B cell (primary cell): ENCODE data around the gene CCND1. TPM values are rescaled to one million over a fixed set of nuclear protein-coding genes. Genes with fewer than 3 reads are reported as not detected.
A peak's percentile ranks its signal among the peaks of the same experiment; 100 is the strongest.

ENCODE experiments used
- ATAC-seq: fragments of 200-7000 bp; cut with Tn5 transposase; one replicate; pipeline ENCODE4 v1.10.0; 2021; ENCODE audit warnings: low read depth, mild to moderate bottlenecking, moderate number of reproducible peaks, moderate library complexity
- CTCF ChIA-PET: fragments of 350-600 bp; sonication (Branson Sonifier 250); formaldehyde crosslinking; loops from one replicate; lab custom pipeline; 2021; ENCODE audit warnings: antibody characterized with exemption, inconsistent platforms; lab: Charles Lee
- POLR2A ChIA-PET: fragments of 350-600 bp; sonication (Branson Sonifier 250); formaldehyde crosslinking; loops from one replicate; lab custom pipeline; 2021; ENCODE audit warnings: antibody characterized with exemption; lab: Charles Lee
- DNase-seq: peaks from one replicate; pipeline ENCODE4 v3.0.0; 2013
- H2AFZ ChIP-seq: 2 replicates; pipeline ENCODE4 v1.6.1; 2012; ENCODE audit warnings: mild to moderate bottlenecking, low read depth, low read length; ENCODE audit not compliant: insufficient read depth, poor library complexity, severe bottlenecking
- H3K27ac ChIP-seq, 2 donors: 1 replicate in 1 of 2; 2 replicates in 1 of 2; pipeline ENCODE4 v1.5.1; 2012 to 2013; ENCODE audit warnings: low read length in 2 of 2, mild to moderate bottlenecking in 2 of 2, moderate library complexity in 1 of 2
- H3K27me3 ChIP-seq, 4 experiments: fragments of 200-600 bp in 1 of 4; sonication (generic) in 1 of 4; replicated peaks in 1 of 4; 1 replicate in 2 of 4; 2 replicates in 2 of 4; pipeline versions ENCODE4 v1.6.1 to v1.7.0; 2013 to 2016; ENCODE audit warnings: low read length in 3 of 4, mild to moderate bottlenecking in 2 of 4, mixed read lengths in 1 of 4, moderate library complexity in 1 of 4; ENCODE audit not compliant: insufficient read depth in 4 of 4, control insufficient read depth in 3 of 4; ENCODE audit errors: control extremely low read depth in 1 of 4
- H3K36me3 ChIP-seq, 2 experiments: replicated peaks in 1 of 2; 1 replicate in 1 of 2; 2 replicates in 1 of 2; pipeline versions ENCODE4 v1.6.1 to v1.7.1; 2013; ENCODE audit warnings: low read length in 1 of 2; ENCODE audit not compliant: insufficient read depth in 2 of 2, control insufficient read depth in 1 of 2; ENCODE audit errors: control extremely low read depth in 1 of 2, extremely low read depth in 1 of 2
- H3K4me1 ChIP-seq, 2 donors: fragments of 200-600 bp in 1 of 2; sonication (generic) in 1 of 2; 1 replicate in 1 of 2; 2 replicates in 1 of 2; pipeline versions ENCODE4 v1.5.1 to v1.6.1; 2013 to 2017; ENCODE audit warnings: low read length in 2 of 2; ENCODE audit not compliant: control insufficient read depth in 2 of 2, insufficient read depth in 2 of 2
- H3K4me2 ChIP-seq: replicated peaks from 2 replicates; pipeline ENCODE3; 2012; ENCODE audit warnings: mild to moderate bottlenecking, low read depth, low read length; ENCODE audit not compliant: poor library complexity, severe bottlenecking
- H3K4me3 ChIP-seq, 5 experiments: fragments of 200-600 bp in 1 of 5; sonication (generic) in 1 of 5; 1 replicate in 3 of 5; 2 replicates in 2 of 5; pipeline versions ENCODE4 v1.5.1 to v1.7.0; 2011 to 2016; ENCODE audit warnings: low read length in 4 of 5, mild to moderate bottlenecking in 4 of 5, low read depth in 2 of 5, control low read depth in 1 of 5, moderate library complexity in 1 of 5; ENCODE audit not compliant: insufficient read depth in 1 of 5; ENCODE audit errors: control extremely low read depth in 1 of 5, extremely low read depth in 1 of 5
- H3K79me2 ChIP-seq: fragments of 200-600 bp; sonication (generic); one replicate; pipeline ENCODE4 v1.6.0; 2016; ENCODE audit warnings: low read length; ENCODE audit not compliant: control insufficient read depth, insufficient read depth
- H3K9ac ChIP-seq: fragments of 200-600 bp; sonication (generic); 2 replicates; pipeline ENCODE4 v1.6.1; 2017; ENCODE audit warnings: mild to moderate bottlenecking, low read length, moderate library complexity
- H3K9me3 ChIP-seq, 3 donors: one replicate each; pipeline versions ENCODE4 v1.6.1 to v1.7.1; 2013; ENCODE audit warnings: low read length in 2 of 3; ENCODE audit not compliant: control insufficient read depth in 2 of 3, insufficient read depth in 1 of 3; ENCODE audit errors: control extremely low read depth in 1 of 3
- H4K20me1 ChIP-seq: 2 replicates; pipeline ENCODE4 v1.6.0; 2012; ENCODE audit warnings: mild to moderate bottlenecking, low read length; ENCODE audit not compliant: insufficient read depth, control insufficient read depth, poor library complexity, severe bottlenecking
- H3K27ac Mint-ChIP-seq: one replicate; pipeline ENCODE4 v1.8.0; 2021; ENCODE audit warnings: mixed read lengths
- H3K27me3 Mint-ChIP-seq: one replicate; pipeline ENCODE4 v1.8.0; 2021; ENCODE audit warnings: mixed read lengths
- H3K4me1 Mint-ChIP-seq: one replicate; pipeline ENCODE4 v1.8.0; 2021; ENCODE audit warnings: mixed read lengths
- H3K4me3 Mint-ChIP-seq: one replicate; pipeline ENCODE4 v1.8.0; 2021; ENCODE audit warnings: mixed read lengths
- H3K9me3 Mint-ChIP-seq: one replicate; pipeline ENCODE4 v1.8.0; 2022; ENCODE audit warnings: mixed read lengths; ENCODE audit not compliant: insufficient read depth
- CTCF ChIP-seq: fragments of 200-600 bp; IDR thresholded peaks from one replicate; pipeline ENCODE4 v1.8.0; 2022; ENCODE audit warnings: antibody characterized with exemption, mild to moderate bottlenecking
- EZH2 ChIP-seq: IDR thresholded peaks from 2 replicates; pipeline ENCODE4 v1.6.1; 2012; ENCODE audit warnings: borderline replicate concordance, low read depth, mild to moderate bottlenecking, moderate library complexity, low read length; ENCODE audit not compliant: insufficient read depth, poor library complexity, severe bottlenecking
- WGBS: methylation state at CpG from one replicate; pipeline ENCODE4 v1.1.5; 2013; ENCODE audit warnings: missing lambda C conversion rate; ENCODE audit not compliant: insufficient coverage; 5-methylcytosine and 5-hydroxymethylcytosine counted together
- intact Hi-C: fragments of 100-400 bp; cut with micrococcal nuclease; formaldehyde crosslinking; loops from one replicate; pipeline ENCODE4 v1.10.0; 2022
- polyA plus RNA-seq: library from polyadenylated mRNA; depleted of rRNA; stranded (reverse); fragments of >200 nt; gene quantifications from 2 replicates; pipeline ENCODE4 v1.2.3, GENCODE V29; 2012
- total RNA-seq, 2 donors: library from RNA; stranded (reverse); fragments of 120-200 nt in 1 of 2; gene quantifications; 1 replicate in 1 of 2; 2 replicates in 1 of 2; pipeline versions ENCODE4 v1.2.3 to v1.2.4, GENCODE V29; 2013 to 2022

Gene CCND1
- total and polyA plus RNA-seq, 2 donors (not counting 1 experiment from before 2014, with no cell fraction given), result 4.9 to 8.8 TPM

GRCh38 chr11:69674886-69675714 lies 34.1 kb downstream of the CCND1 start, which contains the start of gene LTO1:
LTO1 (minus strand) TSS chr11:69675353; CDS start chr11:69675239, 114 bp downstream.
- Histone ChIP-seq H3K4me2 (peak within 1 kb of the TSS; percentile 83), H3K9me3 (no peaks in the 10 kb centered on the region), H3K27ac (peak within 1 kb of the TSS; percentile 66 to 91), H3K36me3 (peaks cover 0 to 22% of the 10 kb centered on the region in 2 experiments), H3K4me3 (peak within 1 kb of the TSS; percentile 71 to 92 (median 75)), H2AFZ (peak within 1 kb of the TSS; percentile 86), H4K20me1 (peaks cover 22% of the 10 kb centered on the region), H3K79me2 (peaks cover 26% of the 10 kb centered on the region), H3K27me3 (peaks cover 0 to 3% (median 0%) of the 10 kb centered on the region in 4 experiments), H3K9ac (peak within 1 kb of the TSS; percentile 80), H3K4me1 (peaks cover 20 to 26% of the 10 kb centered on the region in 2 donors)
- ATAC-seq, result peak; percentile 94
- WGBS, result 2% methylated on average over 72 of the region's 72 CpGs
- H3K4me3 Mint-ChIP-seq, result peak within 1 kb of the TSS; percentile 94
- POLR2A ChIA-PET, result interaction anchor here (1.1 to 1.6 kb wide), 2 partner anchors 32 to 831 kb away, joined by 4 to 7 read pairs; no protein-coding TSS in a partner anchor
- intact Hi-C loops, result loop anchor here (1.0 to 10.0 kb wide), 4 partner anchors 32 to 770 kb away; partner anchors contain the start of genes FADD, IGHMBP2, MRPL21 and MYEOV
- H3K4me1 Mint-ChIP-seq, result peaks cover 33% of the 10 kb centered on the region
- peaks cover 6% of the 10 kb centered on the region for H3K27me3 Mint-ChIP-seq
- no peaks in the 10 kb centered on the region for H3K9me3 Mint-ChIP-seq
- H3K27ac Mint-ChIP-seq, result peak within 1 kb of the TSS; percentile 95
- DNase-seq, result peak; percentile 96
- CTCF ChIA-PET, result interaction anchor here (0.8 to 3.3 kb wide), 4 partner anchors 10 to 574 kb away, joined by 4 to 16 read pairs (median 6); no protein-coding TSS in a partner anchor
- TF ChIP-seq CTCF (no peak), EZH2 (no peak)

- H4K20me1 ChIP-seq, result peaks cover 17% of the 10 kb centered on the region
- ChIA-PET POLR2A (no interaction called here), CTCF (no interaction called here)
- Mint-ChIP-seq H3K9me3 (no peaks in the 10 kb centered on the region), H3K4me1 (peaks cover 20% of the 10 kb centered on the region), H3K4me3 (no peak overlapping the region), H3K27me3 (peaks cover 6% of the 10 kb centered on the region), H3K27ac (no peak overlapping the region)
- DNase-seq (no peak), ATAC-seq (no peak)
- H3K27ac ChIP-seq, result no peak overlapping the region
- H3K36me3 ChIP-seq, result peaks cover 0 to 2% of the 10 kb centered on the region in 2 experiments
- H3K9me3 ChIP-seq, result no peaks in the 10 kb centered on the region
- peaks cover 26% of the 10 kb centered on the region for H3K79me2 ChIP-seq
- H3K4me2 ChIP-seq, result no peak overlapping the region
- H2AFZ ChIP-seq, result no peak overlapping the region
- no peak overlapping the region for H3K4me3 ChIP-seq
- peaks cover 20 to 23% of the 10 kb centered on the region in 2 donors for H3K4me1 ChIP-seq
- H3K9ac ChIP-seq, result no peak overlapping the region
- no CpG with 5 or more reads among the region's 2 CpGs for WGBS
- H3K27me3 ChIP-seq, result peaks cover 0 to 3% (median 0%) of the 10 kb centered on the region in 4 experiments
- intact Hi-C loops, result loop anchor here (10.0 kb wide), 2 partner anchors 383 to 773 kb away; partner anchors contain the start of genes IGHMBP2, MRPL21 and MYEOV
- TF ChIP-seq CTCF (no peak), EZH2 (no peak)
Observed at GRCh38 chr11:69677749-69678148, 36.8 kb downstream of the CCND1 start.
